GM19035 (cell line): Measurements from ENCODE around the gene ATP5PO.

ENCODE experiments used
- ATAC-seq: cut with Tn5 transposase; IDR thresholded peaks from one replicate; pipeline ENCODE4 v1.9.1; 2021; ENCODE audit not compliant: unreplicated experiment

Gene ATP5PO

DNA sequence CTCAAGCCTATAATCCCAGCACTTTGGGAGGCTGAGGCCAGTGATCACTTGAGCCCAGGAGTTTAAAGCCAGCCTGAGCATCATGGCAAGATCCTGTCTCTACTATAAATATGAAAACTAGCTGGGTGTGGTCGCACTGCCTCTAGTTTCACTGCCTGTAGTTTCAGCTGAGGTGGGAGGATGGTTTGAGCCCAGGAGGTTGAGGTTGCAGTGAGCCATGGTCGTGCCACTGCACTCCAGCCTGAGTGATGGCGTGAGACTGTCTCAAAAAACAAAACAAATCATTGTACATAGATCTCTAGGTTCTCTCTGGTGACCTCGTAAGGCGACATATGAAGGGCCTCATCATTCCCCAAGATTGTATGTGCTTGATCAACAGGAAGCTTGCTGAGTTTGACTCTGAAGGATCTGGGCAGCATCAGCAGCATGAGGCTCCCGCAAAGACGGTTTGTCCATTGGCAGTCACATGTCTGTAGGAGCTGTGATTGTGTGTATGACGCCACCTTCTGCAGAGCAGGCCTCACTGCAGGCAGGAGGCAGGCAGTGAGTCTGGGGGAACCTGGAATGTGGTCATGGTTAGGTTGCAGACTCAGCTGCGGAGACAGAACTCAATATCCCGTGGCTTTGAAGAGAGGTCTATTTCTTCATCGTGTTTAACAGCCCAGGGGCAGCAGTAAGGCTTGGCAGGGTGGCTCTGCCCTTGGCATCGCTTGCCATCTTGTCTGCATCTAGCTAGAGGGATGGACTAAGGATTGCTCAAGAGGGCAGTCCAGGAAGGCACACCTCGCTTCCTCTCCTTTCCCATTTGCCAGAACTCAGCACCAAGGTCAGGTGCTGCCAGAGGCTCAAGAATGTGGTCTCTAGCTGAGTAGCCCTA, 14.0 kb downstream of the ATP5PO start:
- no peak for ATAC-seq

DNA sequence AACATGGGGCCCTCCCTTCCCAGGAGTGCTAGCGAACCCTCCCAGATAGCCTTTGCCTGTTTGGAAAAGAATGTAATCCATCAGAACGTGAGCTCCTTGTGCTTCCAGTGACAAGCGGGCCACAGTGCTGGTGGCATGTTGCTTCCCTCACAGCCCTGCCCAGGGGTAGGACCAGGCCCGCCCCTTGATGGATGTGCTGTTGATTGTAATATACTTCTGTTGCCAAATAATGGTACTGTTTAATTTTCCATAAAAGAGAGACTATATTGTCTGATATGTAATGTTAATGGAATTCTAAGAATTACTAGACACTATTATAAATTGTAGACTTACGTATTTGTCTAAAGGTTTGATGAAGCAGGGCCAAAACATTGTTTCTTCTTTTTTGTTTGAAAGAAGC, 16.4 kb downstream of the ATP5PO start:
- ATAC-seq = no peak

DNA sequence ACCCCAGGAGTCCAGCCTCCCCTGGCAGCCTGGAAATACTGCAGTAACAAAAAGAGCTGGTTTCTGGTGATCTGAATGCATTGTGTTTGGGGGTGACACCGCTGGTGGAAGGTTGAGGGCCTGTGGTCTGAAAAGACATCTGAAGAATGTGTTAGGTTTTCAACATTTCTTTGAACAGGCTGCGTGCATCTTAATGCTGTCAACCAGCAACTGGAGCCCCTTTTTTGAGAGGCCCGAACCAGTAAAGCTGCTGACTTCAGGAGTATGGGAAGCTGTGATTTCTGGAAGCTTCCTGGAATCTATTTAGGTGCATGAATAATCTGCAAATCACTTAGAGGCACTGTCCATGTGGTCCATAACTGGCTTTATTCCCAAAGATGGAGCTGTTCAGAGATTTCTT, 17.0 kb downstream of the ATP5PO start:
- no peak for ATAC-seq

DNA sequence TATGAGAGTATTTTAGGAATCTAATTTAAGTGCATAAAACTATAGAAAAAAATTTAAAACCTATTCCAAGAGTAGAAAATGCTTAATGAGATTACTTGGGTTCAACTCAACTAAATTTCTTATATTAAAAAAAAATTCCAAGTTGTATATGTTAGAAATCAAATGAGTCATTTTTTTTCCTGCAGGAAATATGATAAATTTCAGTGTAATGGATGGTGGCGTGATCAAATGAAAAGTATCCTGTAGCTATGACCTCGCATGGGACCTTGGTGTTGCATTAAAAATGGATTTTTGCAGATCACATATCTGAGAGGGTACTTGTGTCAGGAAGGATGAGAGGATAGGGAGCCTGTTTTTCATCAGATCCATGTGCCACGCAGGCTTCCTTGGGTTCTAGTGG, 17.9 kb downstream of the ATP5PO start:
- no peak for ATAC-seq

DNA sequence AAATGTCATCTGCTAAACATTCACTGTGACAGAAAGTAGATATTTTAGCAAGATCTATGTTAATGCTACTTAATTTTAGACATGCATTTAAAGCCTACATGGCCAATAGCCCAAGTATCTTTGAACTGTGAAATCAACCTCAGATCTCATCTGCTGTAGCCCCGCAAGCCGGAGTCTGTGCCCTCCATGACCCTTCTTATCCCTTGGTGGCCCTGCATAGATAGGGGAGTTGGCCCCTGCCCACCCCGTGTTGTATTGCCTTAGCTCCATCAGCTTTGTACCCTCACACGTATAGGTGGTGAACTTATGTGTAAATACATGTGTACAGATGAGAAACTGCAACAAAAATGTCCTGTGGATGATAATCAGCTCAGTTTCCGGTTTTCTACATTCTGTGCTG, 18.5 kb downstream of the ATP5PO start:
- ATAC-seq = no peak

GRCh38 chr21:33896691-33897090, 18.9 kb downstream of the ATP5PO start:
- ATAC-seq = no peak

- ATAC-seq = no peak
Observed at GRCh38 chr21:33895356-33895755, 20.2 kb downstream of the ATP5PO start.

- no peak for ATAC-seq
Observed at GRCh38 chr21:33894736-33895288, 20.8 kb downstream of the ATP5PO start.

GRCh38 chr21:33893917-33894316, 21.7 kb downstream of the ATP5PO start:
- no peak for ATAC-seq

DNA sequence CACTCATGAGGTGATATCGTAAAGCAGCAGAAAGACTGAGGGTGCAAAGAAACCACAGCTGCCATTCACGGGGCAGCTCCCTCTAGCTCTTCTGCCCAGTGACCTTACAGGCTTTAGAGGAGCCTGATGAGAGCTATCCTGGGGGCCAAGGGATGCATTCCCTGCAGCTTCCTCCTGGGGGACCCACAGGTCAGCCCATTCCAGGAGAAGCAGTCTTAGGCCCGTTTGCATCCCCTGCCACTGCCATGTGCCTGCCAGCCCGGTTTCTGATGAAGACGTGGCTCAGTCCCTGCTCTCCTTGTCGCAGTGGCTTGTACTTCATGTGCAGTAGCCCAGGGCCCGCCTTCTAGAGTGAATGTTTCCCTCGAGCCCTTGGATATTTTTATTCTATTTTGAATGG, 22.8 kb downstream of the ATP5PO start:
- no peak for ATAC-seq

- no peak for ATAC-seq
Observed at GRCh38 chr21:33890187-33890586, 25.4 kb downstream of the ATP5PO start.

DNA sequence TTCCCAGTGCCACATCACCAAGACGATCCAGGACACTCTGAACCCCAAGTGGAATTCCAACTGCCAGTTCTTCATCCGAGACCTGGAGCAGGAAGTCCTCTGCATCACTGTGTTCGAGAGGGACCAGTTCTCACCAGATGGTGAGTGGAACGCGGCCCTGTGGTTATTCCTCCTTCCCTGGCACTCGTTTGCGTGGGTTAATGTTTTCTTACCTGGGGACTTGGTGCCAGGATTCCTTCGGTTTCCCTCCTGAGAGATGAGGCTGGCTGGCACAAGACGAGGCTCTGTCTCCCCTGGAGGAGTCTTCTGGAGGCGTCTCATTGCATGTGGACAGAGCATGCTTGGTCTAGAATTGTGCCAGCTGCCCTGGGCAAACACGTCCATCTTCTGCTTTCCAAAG, 29.3 kb downstream of the ATP5PO start:
- no peak for ATAC-seq

- ATAC-seq = no peak
Observed at GRCh38 chr21:33885172-33885514, 30.5 kb downstream of the ATP5PO start.

DNA sequence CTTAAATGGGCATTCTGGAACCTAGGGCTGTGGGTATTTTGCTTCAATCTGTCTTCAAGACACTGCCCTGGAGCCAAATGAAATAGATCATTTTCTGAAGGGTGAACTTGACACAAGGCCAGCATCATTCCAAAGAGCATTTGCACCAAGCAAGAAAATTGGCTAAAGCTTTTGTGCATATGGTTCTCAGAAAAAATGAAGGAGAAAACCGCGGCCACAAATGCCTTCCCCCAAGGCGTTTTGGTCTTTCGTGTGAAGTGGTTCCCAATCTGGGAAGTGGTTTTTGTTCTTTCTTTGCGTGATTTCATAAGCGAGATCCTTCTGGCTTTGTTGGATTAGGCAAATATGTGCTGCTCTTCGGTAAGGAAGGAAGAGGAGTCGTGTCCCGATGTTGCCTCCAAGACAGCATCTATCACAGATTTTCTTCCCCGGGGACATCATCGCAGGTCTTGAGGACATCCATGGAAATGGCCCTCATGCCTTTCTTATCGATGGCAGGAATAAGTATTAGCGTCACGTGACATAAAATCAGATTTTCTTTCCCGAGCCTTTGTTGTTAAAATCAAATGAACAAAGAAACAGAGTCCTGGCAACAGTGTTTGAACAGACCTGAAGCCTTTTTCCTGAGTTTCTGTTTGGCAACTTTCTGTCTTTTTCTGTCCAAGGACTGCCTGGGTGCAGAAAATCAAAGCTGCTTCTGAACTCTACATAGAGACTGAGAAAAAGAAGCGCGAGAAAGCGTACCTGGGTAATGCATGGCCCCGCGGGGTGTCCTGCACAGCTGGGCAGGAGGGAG, 31.0 kb downstream of the ATP5PO start:
- ATAC-seq = no peak

DNA sequence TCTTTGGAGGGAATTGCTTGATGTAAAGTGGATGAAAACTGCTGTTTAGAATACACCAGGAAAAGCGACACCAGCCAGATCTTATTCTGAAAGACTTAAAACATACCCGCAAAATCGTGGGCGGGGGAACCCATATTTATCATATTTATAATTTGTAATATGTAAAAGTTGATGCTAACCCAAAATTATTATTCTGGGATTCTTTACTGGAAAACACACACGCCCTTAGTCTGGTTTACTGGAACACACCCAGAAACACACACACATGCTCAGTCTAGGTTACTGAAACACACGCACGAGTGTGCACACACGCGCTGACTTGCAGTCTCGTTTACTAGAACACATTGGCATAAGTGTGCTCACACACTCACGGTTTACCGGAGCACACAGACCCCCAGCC, 32.5 kb downstream of the ATP5PO start:
- ATAC-seq = no peak

- no peak for ATAC-seq
Observed at GRCh38 chr21:33881689-33882440, 33.7 kb downstream of the ATP5PO start.

DNA sequence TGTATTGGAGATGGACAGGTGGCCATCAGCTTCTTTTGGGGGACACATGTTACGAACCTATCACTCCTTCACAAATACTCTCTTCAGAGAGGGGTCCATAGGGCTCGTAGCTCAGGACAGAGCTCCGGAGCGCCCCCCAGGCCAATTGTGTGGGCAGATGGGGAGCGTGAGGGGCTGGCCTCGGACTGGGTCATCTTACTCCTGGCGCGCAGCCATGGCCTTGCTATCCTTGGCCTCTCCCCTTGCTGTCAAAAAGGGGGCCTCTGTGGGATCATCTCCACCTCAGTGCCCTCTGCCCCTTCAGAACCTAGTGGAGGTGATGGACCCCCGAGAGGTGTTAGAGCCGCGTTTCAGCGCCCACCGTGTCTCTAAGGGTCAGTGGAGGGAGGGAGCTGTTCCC, 35.0 kb downstream of the ATP5PO start:
- no peak for ATAC-seq

DNA sequence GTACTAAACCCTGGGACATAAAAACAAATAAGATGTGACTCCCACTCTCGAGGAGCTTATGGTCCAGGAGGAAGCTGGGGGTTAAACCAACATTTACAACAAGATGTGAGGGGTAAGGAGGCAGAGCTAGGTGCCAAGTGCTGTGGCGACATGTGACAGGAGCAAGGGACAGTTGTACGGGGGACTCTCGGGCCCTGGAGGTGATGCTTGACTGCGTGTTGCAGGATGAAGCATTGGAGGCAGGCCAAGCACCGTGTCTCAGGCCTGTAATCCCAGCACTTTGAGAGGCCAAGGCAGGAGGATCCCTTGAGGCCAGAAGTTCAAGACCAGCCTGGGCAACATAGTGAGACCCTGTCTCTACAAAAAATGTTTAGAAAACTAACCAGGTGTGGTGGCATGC, 36.8 kb downstream of the ATP5PO start:
- ATAC-seq = no peak

- ATAC-seq = no peak
Observed at GRCh38 chr21:33875026-33875695, 40.4 kb downstream of the ATP5PO start.

DNA sequence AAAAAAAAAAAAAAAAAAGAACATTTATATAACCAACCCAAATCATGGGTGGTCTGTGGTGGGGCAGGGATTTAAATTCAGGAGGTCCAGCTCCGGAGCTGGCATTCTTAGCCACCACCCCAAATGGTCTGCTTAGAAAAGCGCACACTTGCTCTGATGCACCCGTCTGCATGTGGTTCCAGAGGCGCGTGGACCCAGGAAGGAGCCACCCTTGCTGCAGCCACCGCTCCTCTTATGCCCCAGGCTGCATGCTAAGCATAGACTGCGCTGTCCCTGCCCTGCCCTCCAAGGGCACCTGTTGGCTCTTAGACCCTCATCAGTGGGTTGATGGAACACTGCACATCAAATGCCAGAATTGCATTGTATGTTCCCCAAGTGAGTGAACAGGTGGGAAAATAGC, 41.4 kb downstream of the ATP5PO start:
- ATAC-seq = no peak
